ENCODE results near the gene USP3.

DNA sequence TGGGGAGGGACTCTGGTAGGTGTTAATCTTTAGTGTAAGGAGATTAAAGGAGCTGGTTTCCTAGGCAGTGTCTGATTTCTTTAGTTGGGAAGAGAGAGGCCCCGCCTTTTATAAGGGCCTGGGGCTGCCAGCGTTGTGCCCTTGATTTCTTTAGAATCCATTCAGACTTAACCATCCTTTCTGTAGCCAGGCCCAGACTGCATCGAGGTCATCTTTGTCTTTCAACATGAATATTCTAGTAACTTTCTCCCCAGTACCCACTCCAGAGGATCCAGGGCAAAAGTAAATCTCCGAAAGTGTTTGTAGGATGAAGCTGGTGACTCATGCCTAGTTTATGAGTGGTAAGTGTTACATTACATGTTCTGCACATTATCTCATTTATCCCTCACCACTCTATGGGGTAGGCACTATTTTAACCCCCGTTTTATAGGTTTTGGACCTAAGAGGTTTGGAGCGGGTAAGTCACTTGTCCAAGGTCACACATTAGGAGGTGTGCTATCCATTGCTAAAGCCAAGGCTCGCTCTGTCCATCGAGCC is 11.8 kb upstream of the USP3 start:
- TF ChIP-seq EZH2 (IDR thresholded peaks at IDR 0.05; ENCODE audit: insufficient read depth, poor library complexity, severe bottlenecking): no peak
- TF ChIP-seq EZH2phosphoT487 (IDR thresholded peaks at IDR 0.05; ENCODE audit: insufficient read depth, low read depth): no peak

Data from GM23248 (cell line).